ENCODE results near the gene GTF3A.

The GTF3A gene

GRCh38 chr13:27440408-27440807 is 16.0 kb downstream of the GTF3A start:
- ATAC-seq (replicated peaks; ENCODE audit: extremely low read depth, poor library complexity, severe bottlenecking) = peak; percentile 57

GRCh38 chr13:27442071-27442647 is 17.7 kb downstream of the GTF3A start:
- DNase-seq (ENCODE audit: low spot score in 2 of 2) = no peak
- H3K27ac Mint-ChIP-seq (ENCODE audit: low read depth) = peak overlapping the region; percentile 61
- H3K36me3 Mint-ChIP-seq (ENCODE audit: insufficient read depth) = peaks cover 27% of the 10 kb centered on the region
- peaks cover 53% of the 10 kb centered on the region for H3K4me1 Mint-ChIP-seq
- no peaks in the 10 kb centered on the region for H3K9me3 Mint-ChIP-seq
- no peaks in the 10 kb centered on the region for H3K27me3 Mint-ChIP-seq
- peak; percentile 21 for ATAC-seq (replicated peaks; ENCODE audit: extremely low read depth, poor library complexity, severe bottlenecking)
- H3K4me3 Mint-ChIP-seq = peak overlapping the region; percentile 69

More at GRCh38 chr13:27440408-27440807, 16.0 kb downstream of the GTF3A start:
- peak overlapping the region; percentile 69 for H3K4me3 Mint-ChIP-seq
- no peaks in the 10 kb centered on the region for H3K9me3 Mint-ChIP-seq
- H3K27me3 Mint-ChIP-seq = no peaks in the 10 kb centered on the region
- peaks cover 41% of the 10 kb centered on the region for H3K4me1 Mint-ChIP-seq
- peaks cover 36% of the 10 kb centered on the region for H3K36me3 Mint-ChIP-seq (ENCODE audit: insufficient read depth)
- peak overlapping the region; percentile 61 for H3K27ac Mint-ChIP-seq (ENCODE audit: low read depth)
- DNase-seq (ENCODE audit: low spot score in 2 of 2) = no peak

GRCh38 chr13:27442797-27443196 is 18.4 kb downstream of the GTF3A start:
- peaks cover 59% of the 10 kb centered on the region for H3K4me1 Mint-ChIP-seq
- H3K9me3 Mint-ChIP-seq = no peaks in the 10 kb centered on the region
- peak overlapping the region; percentile 69 for H3K4me3 Mint-ChIP-seq
- H3K36me3 Mint-ChIP-seq (ENCODE audit: insufficient read depth) = peaks cover 24% of the 10 kb centered on the region
- ATAC-seq (replicated peaks; ENCODE audit: extremely low read depth, poor library complexity, severe bottlenecking) (no peak), DNase-seq (ENCODE audit: low spot score in 2 of 2) (no peak)
- H3K27me3 Mint-ChIP-seq = no peaks in the 10 kb centered on the region
- peak overlapping the region; percentile 61 for H3K27ac Mint-ChIP-seq (ENCODE audit: low read depth)

GRCh38 chr13:27446986-27447583 is 22.7 kb downstream of the GTF3A start:
- no peak for ATAC-seq (replicated peaks; ENCODE audit: extremely low read depth, poor library complexity, severe bottlenecking)
- DNase-seq (ENCODE audit: low spot score in 2 of 2) = no peak
- Mint-ChIP-seq H3K27me3 (no peaks in the 10 kb centered on the region), H3K4me1 (peaks cover 63% of the 10 kb centered on the region), H3K9me3 (no peaks in the 10 kb centered on the region), H3K36me3 (ENCODE audit: insufficient read depth) (peaks cover 25% of the 10 kb centered on the region), H3K4me3 (peak overlapping the region; percentile 50), H3K27ac (ENCODE audit: low read depth) (peak overlapping the region; percentile 85)

GRCh38 chr13:27448308-27448707 is 23.9 kb downstream of the GTF3A start:
- H3K27me3 Mint-ChIP-seq = no peaks in the 10 kb centered on the region
- peaks cover 55% of the 10 kb centered on the region for H3K4me1 Mint-ChIP-seq
- peak overlapping the region; percentile 95 for H3K27ac Mint-ChIP-seq (ENCODE audit: low read depth)
- H3K36me3 Mint-ChIP-seq (ENCODE audit: insufficient read depth) = peaks cover 24% of the 10 kb centered on the region
- no peaks in the 10 kb centered on the region for H3K9me3 Mint-ChIP-seq
- ATAC-seq (replicated peaks; ENCODE audit: extremely low read depth, poor library complexity, severe bottlenecking) (no peak), DNase-seq (ENCODE audit: low spot score in 2 of 2) (no peak)
- peak overlapping the region; percentile 79 for H3K4me3 Mint-ChIP-seq

- peaks cover 55% of the 10 kb centered on the region for H3K4me1 Mint-ChIP-seq
- peaks cover 24% of the 10 kb centered on the region for H3K36me3 Mint-ChIP-seq (ENCODE audit: insufficient read depth)
- no peaks in the 10 kb centered on the region for H3K27me3 Mint-ChIP-seq
- peak overlapping the region; percentile 79 for H3K4me3 Mint-ChIP-seq
- no peak for ATAC-seq (replicated peaks; ENCODE audit: extremely low read depth, poor library complexity, severe bottlenecking)
- no peak for DNase-seq (ENCODE audit: low spot score in 2 of 2)
- H3K27ac Mint-ChIP-seq (ENCODE audit: low read depth) = peak overlapping the region; percentile 95
- H3K9me3 Mint-ChIP-seq = no peaks in the 10 kb centered on the region
Measured at GRCh38 chr13:27449081-27449603, 24.7 kb downstream of the GTF3A start.

GRCh38 chr13:27449936-27450828 is 25.8 kb downstream of the GTF3A start, which contains the start of gene MTIF3:
Gene MTIF3, minus strand, starts transcription at chr13:27450564. Its CDS starts 10,116 bp downstream, at chr13:27440448.
- Mint-ChIP-seq H3K4me3 (peak within 1 kb of the TSS; percentile 79), H3K27me3 (no peaks in the 10 kb centered on the region), H3K4me1 (peaks cover 50% of the 10 kb centered on the region), H3K9me3 (no peaks in the 10 kb centered on the region), H3K27ac (ENCODE audit: low read depth) (peak within 1 kb of the TSS; percentile 95), H3K36me3 (ENCODE audit: insufficient read depth) (peaks cover 24% of the 10 kb centered on the region)
- ATAC-seq (replicated peaks; ENCODE audit: extremely low read depth, poor library complexity, severe bottlenecking) (peak; percentile 84), DNase-seq (ENCODE audit: low spot score in 2 of 2) (peak; percentile 96 to 97)

GRCh38 chr13:27450921-27451471 is 26.6 kb downstream of the GTF3A start:
- peak overlapping the region; percentile 79 for H3K4me3 Mint-ChIP-seq
- H3K36me3 Mint-ChIP-seq (ENCODE audit: insufficient read depth) = peaks cover 28% of the 10 kb centered on the region
- H3K4me1 Mint-ChIP-seq = peaks cover 51% of the 10 kb centered on the region
- H3K9me3 Mint-ChIP-seq = no peaks in the 10 kb centered on the region
- peak; percentile 6 for ATAC-seq (replicated peaks; ENCODE audit: extremely low read depth, poor library complexity, severe bottlenecking)
- no peaks in the 10 kb centered on the region for H3K27me3 Mint-ChIP-seq
- DNase-seq (ENCODE audit: low spot score in 2 of 2) = no peak
- H3K27ac Mint-ChIP-seq (ENCODE audit: low read depth) = peak overlapping the region; percentile 95

- Mint-ChIP-seq H3K4me3 (peak overlapping the region; percentile 87), H3K4me1 (peaks cover 17% of the 10 kb centered on the region), H3K27me3 (no peaks in the 10 kb centered on the region), H3K9me3 (no peaks in the 10 kb centered on the region), H3K36me3 (ENCODE audit: insufficient read depth) (peaks cover 16% of the 10 kb centered on the region), H3K27ac (ENCODE audit: low read depth) (peak overlapping the region; percentile 99)
- DNase-seq (ENCODE audit: low spot score in 2 of 2) (no peak), ATAC-seq (replicated peaks; ENCODE audit: extremely low read depth, poor library complexity, severe bottlenecking) (no peak)
Measured at GRCh38 chr13:27455331-27455855, 31.0 kb downstream of the GTF3A start.

- no peak for ATAC-seq (replicated peaks; ENCODE audit: extremely low read depth, poor library complexity, severe bottlenecking)
- no peak for DNase-seq (ENCODE audit: low spot score in 2 of 2)
Measured at GRCh38 chr13:27461940-27462584, 37.6 kb downstream of the GTF3A start.

GRCh38 chr13:27463500-27463899 is 39.1 kb downstream of the GTF3A start:
- no peaks in the 10 kb centered on the region for H3K36me3 Mint-ChIP-seq (ENCODE audit: insufficient read depth)
- no peak for DNase-seq (ENCODE audit: low spot score in 2 of 2)
- no peak overlapping the region for H3K4me3 Mint-ChIP-seq
- no peaks in the 10 kb centered on the region for H3K27me3 Mint-ChIP-seq
- no peaks in the 10 kb centered on the region for H3K9me3 Mint-ChIP-seq
- H3K27ac Mint-ChIP-seq (ENCODE audit: low read depth) = no peak overlapping the region
- no peak for ATAC-seq (replicated peaks; ENCODE audit: extremely low read depth, poor library complexity, severe bottlenecking)
- H3K4me1 Mint-ChIP-seq = peaks cover 5% of the 10 kb centered on the region

More at GRCh38 chr13:27461940-27462584, 37.6 kb downstream of the GTF3A start:
- peaks cover 5% of the 10 kb centered on the region for H3K4me1 Mint-ChIP-seq
- H3K27me3 Mint-ChIP-seq = no peaks in the 10 kb centered on the region
- H3K36me3 Mint-ChIP-seq (ENCODE audit: insufficient read depth) = no peaks in the 10 kb centered on the region
- no peaks in the 10 kb centered on the region for H3K9me3 Mint-ChIP-seq
- H3K27ac Mint-ChIP-seq (ENCODE audit: low read depth) = no peak overlapping the region
- H3K4me3 Mint-ChIP-seq = no peak overlapping the region

Data from central memory CD8-positive, alpha-beta T cell (primary cell).